Activated CD4-positive, alpha-beta memory T cell treated with anti-CD3 and anti-CD28 coated beads for 36 hours (primary cell): ENCODE results near the gene RSPH10B2. TPM values are rescaled to one million over a fixed set of nuclear protein-coding genes. Genes with fewer than 3 reads are reported as not detected.
"Not testable (repeated sequence)": the region's sequence is repeated elsewhere in the genome, so short reads cannot be mapped to it uniquely, and the experiment has no call there.

Source experiments
- CTCF ChIA-PET: fragments of 350-600 bp; sonication (Branson Sonifier 250); formaldehyde crosslinking; loops from one replicate; lab custom pipeline; 2021; ENCODE audit warnings: antibody characterized with exemption, inconsistent platforms; lab: Charles Lee
- POLR2A ChIA-PET: fragments of 350-600 bp; sonication (Branson Sonifier 250); formaldehyde crosslinking; loops from one replicate; lab custom pipeline; 2021; ENCODE audit warnings: antibody characterized with exemption; lab: Charles Lee
- DNase-seq: peaks from one replicate; pipeline ENCODE4 v3.0.0-alpha.2; 2020
- H3K27ac Mint-ChIP-seq: one replicate; pipeline ENCODE4 v1.8.0; 2021; ENCODE audit warnings: mixed read lengths
- H3K27me3 Mint-ChIP-seq: one replicate; pipeline ENCODE4 v1.8.0; 2021; ENCODE audit warnings: mixed read lengths
- H3K36me3 Mint-ChIP-seq: one replicate; pipeline ENCODE4 v1.8.0; 2021; ENCODE audit warnings: mixed read lengths
- H3K4me1 Mint-ChIP-seq: one replicate; pipeline ENCODE4 v1.8.0; 2021; ENCODE audit warnings: low read depth, mixed read lengths
- H3K4me3 Mint-ChIP-seq: one replicate; pipeline ENCODE4 v1.8.0; 2021; ENCODE audit warnings: mild to moderate bottlenecking, mixed read lengths
- H3K9me3 Mint-ChIP-seq: one replicate; pipeline ENCODE4 v1.8.0; 2021; ENCODE audit warnings: mixed read lengths
- intact Hi-C: fragments of 100-400 bp; cut with micrococcal nuclease; formaldehyde crosslinking; loops from one replicate; pipeline ENCODE4 v1.15.1; 2023
- total RNA-seq, 2 experiments: library from RNA; stranded (reverse); gene quantifications; one replicate each; pipeline ENCODE4 v1.2.3, GENCODE V29; 2021

Gene RSPH10B2
- total RNA-seq, 2 experiments from 2014 or later = 0.24 to 0.43 TPM

- H3K27me3 Mint-ChIP-seq, H3K9me3 Mint-ChIP-seq, CTCF ChIA-PET, DNase-seq: not testable (repeated sequence)
- peak overlapping the region; percentile 82 for H3K27ac Mint-ChIP-seq
- H3K36me3 Mint-ChIP-seq = peaks cover 20% of the 10 kb centered on the region
- H3K4me3 Mint-ChIP-seq = peak overlapping the region; percentile 92
- peaks cover 17% of the 10 kb centered on the region for H3K4me1 Mint-ChIP-seq
- intact Hi-C loops = loop anchor here (1.0 kb wide), 1 partner anchor 22 kb away; no protein-coding TSS in a partner anchor
- POLR2A ChIA-PET = interaction anchor here (0.7 kb wide), 2 partner anchors 20 to 22 kb away, joined by 3 read pairs; partner anchors contain the start of gene ZNF12
Observed at GRCh38 chr7:6728893-6729491, 24.9 kb upstream of the RSPH10B2 start.

- Mint-ChIP-seq H3K27ac (peak overlapping the region; percentile 82), H3K4me3 (peak overlapping the region; percentile 92), H3K9me3 (no peaks in the 10 kb centered on the region), H3K4me1 (peaks cover 17% of the 10 kb centered on the region), H3K36me3 (peaks cover 25% of the 10 kb centered on the region), H3K27me3 (no peaks in the 10 kb centered on the region)
- intact Hi-C loops = loop anchor here (1.0 kb wide), 1 partner anchor 22 kb away; no protein-coding TSS in a partner anchor
- ChIA-PET POLR2A (interaction anchor here (0.7 kb wide), 2 partner anchors 21 to 23 kb away, joined by 3 read pairs; partner anchors contain the start of gene ZNF12), CTCF (no interaction called here)
- peak; percentile 90 for DNase-seq
Observed at GRCh38 chr7:6729492-6730342, 24.2 kb upstream of the RSPH10B2 start.

GRCh38 chr7:6730343-6730633 lies 23.6 kb upstream of the RSPH10B2 start:
- H3K36me3 Mint-ChIP-seq = peaks cover 29% of the 10 kb centered on the region
- H3K27ac Mint-ChIP-seq = peak overlapping the region; percentile 66
- H3K9me3 Mint-ChIP-seq = no peaks in the 10 kb centered on the region
- intact Hi-C loops = no loop called here
- H3K4me1 Mint-ChIP-seq = peaks cover 17% of the 10 kb centered on the region
- DNase-seq = no peak
- CTCF ChIA-PET = no interaction called here
- peak overlapping the region; percentile 92 for H3K4me3 Mint-ChIP-seq
- POLR2A ChIA-PET = no interaction called here
- no peaks in the 10 kb centered on the region for H3K27me3 Mint-ChIP-seq

DNA sequence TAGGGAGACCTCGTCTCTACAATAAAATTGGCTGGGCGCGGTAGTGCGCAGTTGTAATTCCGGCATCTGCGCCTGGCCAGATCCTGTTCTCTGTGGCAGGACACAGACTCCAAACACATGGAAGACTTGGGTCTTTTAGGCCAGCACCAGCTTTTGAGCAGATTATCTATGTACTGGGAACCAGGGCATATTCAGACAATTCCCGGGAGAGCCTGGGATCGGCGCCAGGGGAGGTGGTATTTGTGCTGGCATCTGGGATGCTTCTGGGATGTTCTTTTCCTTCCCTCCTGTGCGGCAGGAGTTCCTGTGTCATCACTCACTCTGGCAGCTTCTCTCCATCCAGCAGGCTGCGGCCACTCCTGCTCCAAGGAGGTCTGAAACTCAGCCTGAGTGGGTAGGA lies 15.5 kb upstream of the RSPH10B2 start:
- POLR2A ChIA-PET = not testable (repeated sequence)

GRCh38 chr7:6744410-6745100 lies 9.3 kb upstream of the RSPH10B2 start:
- H3K4me3 Mint-ChIP-seq, H3K9me3 Mint-ChIP-seq, H3K4me1 Mint-ChIP-seq, H3K27me3 Mint-ChIP-seq, H3K27ac Mint-ChIP-seq, intact Hi-C loops, DNase-seq, CTCF ChIA-PET, POLR2A ChIA-PET: not testable (repeated sequence)
- H3K36me3 Mint-ChIP-seq = peaks cover 16% of the 10 kb centered on the region

More for the DNA sequence above, 15.5 kb upstream of the RSPH10B2 start:
- H3K27ac Mint-ChIP-seq, DNase-seq, H3K27me3 Mint-ChIP-seq, CTCF ChIA-PET, intact Hi-C loops, H3K4me3 Mint-ChIP-seq, H3K4me1 Mint-ChIP-seq, H3K9me3 Mint-ChIP-seq: not testable (repeated sequence)
- peaks cover 34% of the 10 kb centered on the region for H3K36me3 Mint-ChIP-seq

DNA sequence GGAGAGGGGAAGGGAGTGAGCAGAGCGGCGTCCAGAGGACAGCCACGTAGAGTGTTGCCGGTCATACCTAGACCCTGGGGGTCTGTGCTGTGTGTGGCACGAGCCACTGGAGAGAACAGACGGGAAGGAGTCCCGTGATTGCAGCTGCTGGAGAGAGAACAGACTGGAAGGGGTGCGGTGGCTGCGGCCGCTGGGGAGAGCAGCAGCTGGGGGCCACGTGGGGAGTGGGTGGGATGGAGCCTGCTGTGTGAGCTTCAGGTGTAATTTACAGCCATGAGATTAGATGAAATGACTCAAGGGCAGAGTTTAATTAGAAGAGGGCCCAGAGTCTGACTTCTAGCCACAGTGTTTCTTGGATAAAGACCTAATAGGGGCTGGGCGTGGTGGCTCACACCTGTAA lies 4.6 kb upstream of the RSPH10B2 start:
- POLR2A ChIA-PET, H3K27me3 Mint-ChIP-seq, H3K27ac Mint-ChIP-seq, H3K4me1 Mint-ChIP-seq, CTCF ChIA-PET, H3K4me3 Mint-ChIP-seq, H3K9me3 Mint-ChIP-seq, intact Hi-C loops, H3K36me3 Mint-ChIP-seq, DNase-seq: not testable (repeated sequence)

GRCh38 chr7:6750173-6750572 lies 3.7 kb upstream of the RSPH10B2 start:
- DNase-seq = not testable (repeated sequence)

DNA sequence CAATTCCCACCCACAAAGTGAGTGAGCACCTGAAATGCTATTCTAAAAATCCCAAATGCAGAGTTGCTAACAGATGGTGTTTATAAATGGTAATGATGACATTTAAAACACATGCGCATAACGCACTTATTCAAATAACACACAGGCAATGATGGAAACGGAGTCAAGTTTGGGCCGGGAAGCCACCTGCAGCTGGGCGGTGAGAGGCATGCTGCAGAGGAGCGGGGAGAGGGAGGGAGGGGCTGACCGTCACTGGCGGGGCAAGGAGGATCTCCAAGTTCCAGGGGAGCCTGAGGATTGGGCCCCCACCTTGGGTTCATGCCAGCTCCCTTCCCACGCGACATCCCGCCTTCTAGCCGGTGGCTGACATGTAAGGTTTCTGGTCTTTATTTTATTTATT lies 7.3 kb downstream of the RSPH10B2 start:
- H3K9me3 Mint-ChIP-seq, H3K36me3 Mint-ChIP-seq, H3K4me3 Mint-ChIP-seq, CTCF ChIA-PET, H3K27me3 Mint-ChIP-seq, H3K27ac Mint-ChIP-seq, POLR2A ChIA-PET, H3K4me1 Mint-ChIP-seq, DNase-seq, intact Hi-C loops: not testable (repeated sequence)

More at GRCh38 chr7:6750173-6750572, 3.7 kb upstream of the RSPH10B2 start:
- CTCF ChIA-PET, H3K27ac Mint-ChIP-seq, H3K27me3 Mint-ChIP-seq, H3K36me3 Mint-ChIP-seq, H3K4me1 Mint-ChIP-seq, H3K9me3 Mint-ChIP-seq, intact Hi-C loops, POLR2A ChIA-PET, H3K4me3 Mint-ChIP-seq: not testable (repeated sequence)

DNA sequence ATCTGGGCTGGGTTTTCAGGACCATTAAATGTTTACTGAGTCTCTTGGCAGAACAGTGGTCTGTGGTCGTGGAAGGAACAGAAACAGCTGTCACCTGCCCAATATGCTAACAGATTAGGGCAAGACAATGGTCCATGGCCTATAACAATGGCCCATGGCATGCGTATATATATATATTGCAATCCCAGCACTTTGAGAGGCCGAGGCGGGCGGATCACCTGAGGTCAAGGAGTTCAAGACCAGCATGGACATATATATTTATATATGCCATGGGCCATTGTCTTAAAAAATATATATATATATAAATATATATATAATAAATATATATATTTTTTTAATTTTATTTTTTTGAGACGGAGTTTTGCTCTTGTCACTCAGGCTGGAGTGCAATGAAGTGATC lies 27.7 kb downstream of the RSPH10B2 start:
- CTCF ChIA-PET = not testable (repeated sequence)

GRCh38 chr7:6789353-6789752 lies 35.5 kb downstream of the RSPH10B2 start:
- H3K4me3 Mint-ChIP-seq, POLR2A ChIA-PET, H3K27ac Mint-ChIP-seq: not testable (repeated sequence)

More for the DNA sequence above, 27.7 kb downstream of the RSPH10B2 start:
- H3K36me3 Mint-ChIP-seq, H3K27me3 Mint-ChIP-seq, POLR2A ChIA-PET, DNase-seq, H3K27ac Mint-ChIP-seq, intact Hi-C loops, H3K4me1 Mint-ChIP-seq, H3K4me3 Mint-ChIP-seq, H3K9me3 Mint-ChIP-seq: not testable (repeated sequence)

GRCh38 chr7:6792113-6792872 lies 38.4 kb downstream of the RSPH10B2 start:
- H3K4me3 Mint-ChIP-seq, POLR2A ChIA-PET, H3K27me3 Mint-ChIP-seq, intact Hi-C loops, DNase-seq, CTCF ChIA-PET, H3K9me3 Mint-ChIP-seq, H3K36me3 Mint-ChIP-seq, H3K4me1 Mint-ChIP-seq, H3K27ac Mint-ChIP-seq: not testable (repeated sequence)

More at GRCh38 chr7:6789353-6789752, 35.5 kb downstream of the RSPH10B2 start:
- DNase-seq, H3K36me3 Mint-ChIP-seq, CTCF ChIA-PET, H3K4me1 Mint-ChIP-seq, H3K27me3 Mint-ChIP-seq, intact Hi-C loops, H3K9me3 Mint-ChIP-seq: not testable (repeated sequence)

DNA sequence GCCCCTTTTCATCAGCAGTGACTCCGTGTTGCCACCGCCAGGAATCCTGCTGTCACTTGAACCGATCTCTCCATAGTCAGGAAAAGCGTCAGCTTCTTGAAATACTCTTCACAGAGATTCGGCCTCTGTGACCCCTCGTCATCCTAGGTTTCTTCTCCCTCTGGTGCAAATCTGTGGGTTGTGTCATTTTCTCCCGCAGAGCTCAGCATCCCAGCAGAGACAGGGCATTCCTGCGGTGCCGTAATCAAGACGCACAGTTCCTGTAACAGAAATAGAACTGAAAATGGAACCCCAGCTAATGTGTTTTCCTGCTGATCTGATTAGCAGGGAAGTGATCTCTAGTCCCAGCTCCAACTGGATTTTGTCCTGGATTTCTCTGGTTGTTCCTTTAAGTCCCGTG lies 40.4 kb downstream of the RSPH10B2 start:
- H3K9me3 Mint-ChIP-seq, H3K4me3 Mint-ChIP-seq, H3K36me3 Mint-ChIP-seq, H3K27ac Mint-ChIP-seq, H3K27me3 Mint-ChIP-seq, DNase-seq, intact Hi-C loops, POLR2A ChIA-PET, CTCF ChIA-PET, H3K4me1 Mint-ChIP-seq: not testable (repeated sequence)
